A549 (cell line): ENCODE data around the gene SHC4. TPM values are rescaled to one million over a fixed set of nuclear protein-coding genes. Genes with fewer than 3 reads are reported as not detected.

ENCODE experiments used
- ATAC-seq, 2 experiments: fragments of 200-7000 bp in 1 of 2; fragments of >200 bp in 1 of 2; cut with Nextera tagmentation in 1 of 2; cut with Tn5 transposase in 1 of 2; 3 replicates each; pipeline versions ENCODE4 v1.8.0 to v1.9.1; 2018 to 2020; ENCODE audit warnings: mild to moderate bottlenecking in 1 of 2, moderate library complexity in 1 of 2
- CTCF ChIA-PET: fragments of 300-600 bp; sonication (Branson Sonifier 250); formaldehyde crosslinking; extraction: SDS; loops from one replicate; lab custom pipeline; 2021; ENCODE audit warnings: antibody characterized with exemption, inconsistent platforms; lab: Yijun Ruan, JAX
- POLR2A ChIA-PET: fragments of 350-600 bp; formaldehyde crosslinking; extraction: SDS; loops from one replicate; lab custom pipeline; 2021; ENCODE audit warnings: antibody characterized with exemption, inconsistent platforms; lab: Yijun Ruan, JAX
- DNase-seq, 2 experiments: peaks; one replicate each; pipeline versions ENCODE4 v3.0.0 to v3.0.0-alpha.2; 2011 to 2016; ENCODE audit warnings: low read depth in 1 of 2, low spot score in 1 of 2
- FAIRE-seq: peaks from 2 replicates; lab custom pipeline; 2011; peaks lifted over from hg19 to GRCh38; lab: Jason Lieb, UNC
- H3K27ac ChIP-seq, 2 experiments: fragments of >200 bp; sonication (Bioruptor Twin); formaldehyde crosslinking; 3 replicates each; pipeline ENCODE4 v1.5.1; 2016 to 2017
- H3K4me1 ChIP-seq: fragments of >200 bp; sonication (Bioruptor Twin); formaldehyde crosslinking; 3 replicates; pipeline ENCODE4 v1.6.1; 2016
- H3K4me2 ChIP-seq: fragments of >200 bp; sonication (Bioruptor Twin); formaldehyde crosslinking; 3 replicates; pipeline ENCODE4 v1.6.1; 2016
- H3K4me3 ChIP-seq: fragments of >200 bp; sonication (Bioruptor Twin); formaldehyde crosslinking; 3 replicates; pipeline ENCODE4 v1.5.1; 2016
- H3K9me3 ChIP-seq: fragments of >200 bp; sonication (Bioruptor Twin); formaldehyde crosslinking; 3 replicates; pipeline ENCODE4 v1.6.1; 2016
- BHLHE40 ChIP-seq: IDR thresholded peaks from 2 replicates; pipeline ENCODE4 v1.6.1; 2012; ENCODE audit warnings: low read depth, low read length, inconsistent platforms
- CBX2 ChIP-seq: fragments of 200-600 bp; sonication (generic); IDR thresholded peaks from 2 replicates; pipeline ENCODE4 v1.6.1; 2016; ENCODE audit warnings: low read depth, mild to moderate bottlenecking, borderline replicate concordance
- CBX8 ChIP-seq: fragments of 200-600 bp; sonication (generic); IDR thresholded peaks from 2 replicates; pipeline ENCODE4 v1.6.1; 2016
- CTCF ChIP-seq: fragments of >200 bp; sonication (Bioruptor Twin); formaldehyde crosslinking; IDR thresholded peaks from 3 replicates; pipeline ENCODE4 v1.5.1; 2016
- EHMT2 ChIP-seq: fragments of 200-600 bp; sonication (generic); IDR thresholded peaks from 2 replicates; pipeline ENCODE4 v1.6.1; 2016; ENCODE audit warnings: antibody characterized with exemption, low read depth, mild to moderate bottlenecking, moderate library complexity
- FOXS1 ChIP-seq: fragments of 250-450 bp; sonication (Bioruptor Pico); IDR thresholded peaks from 2 replicates; pipeline ENCODE4 v1.5.0; 2020; ENCODE audit warnings: mild to moderate bottlenecking, moderate library complexity
- HEYL ChIP-seq: fragments of 250-450 bp; sonication (Bioruptor Pico); IDR thresholded peaks from 2 replicates; pipeline ENCODE4 v1.8.0; 2021; ENCODE audit warnings: mild to moderate bottlenecking, moderate library complexity
- HMGXB4 ChIP-seq: fragments of 250-450 bp; sonication (Bioruptor Pico); IDR thresholded peaks from 2 replicates; pipeline ENCODE4 v1.5.0; 2021; ENCODE audit warnings: mild to moderate bottlenecking, moderate library complexity, borderline replicate concordance
- HOXB5 ChIP-seq: fragments of 250-450 bp; sonication (Bioruptor Pico); IDR thresholded peaks from 2 replicates; pipeline ENCODE4 v1.5.0; 2020; ENCODE audit warnings: mild to moderate bottlenecking, moderate library complexity
- KDM1A ChIP-seq: fragments of 200-600 bp; sonication (generic); IDR thresholded peaks from 2 replicates; pipeline ENCODE4 v1.6.1; 2016; ENCODE audit warnings: low read depth, mild to moderate bottlenecking
- KDM5A ChIP-seq: fragments of 200-600 bp; sonication (generic); IDR thresholded peaks from 2 replicates; pipeline ENCODE4 v1.6.1; 2016; ENCODE audit warnings: antibody characterized with exemption, mild to moderate bottlenecking
- MYC ChIP-seq: IDR thresholded peaks from 2 replicates; pipeline ENCODE4 v1.6.1; 2012; ENCODE audit warnings: mild to moderate bottlenecking, inconsistent platforms, low read length, improper control_type of control experiment, borderline replicate concordance
- NFE2L2 ChIP-seq: fragments of 150-350 bp; conservative IDR thresholded peaks from 2 replicates; pipeline ENCODE4 v1.6.1; 2014; ENCODE audit warnings: low read length
- PHF8 ChIP-seq: fragments of 200-600 bp; sonication (generic); IDR thresholded peaks from 2 replicates; pipeline ENCODE4 v1.6.1; 2016; ENCODE audit warnings: low read depth, mild to moderate bottlenecking, antibody characterized with exemption, moderate library complexity, borderline replicate concordance
- POLR2AphosphoS2 ChIP-seq: conservative IDR thresholded peaks from 2 replicates; pipeline ENCODE4 v1.6.1; 2012; ENCODE audit warnings: low read length, improper control_type of control experiment, inconsistent platforms
- RCOR1 ChIP-seq: fragments of 150-350 bp; IDR thresholded peaks from 2 replicates; pipeline ENCODE4 v1.6.1; 2014; ENCODE audit warnings: antibody characterized with exemption, low read length, low read depth
- REST ChIP-seq: fragments of 200-600 bp; sonication (generic); IDR thresholded peaks from 2 replicates; pipeline ENCODE4 v1.6.1; 2016; ENCODE audit warnings: antibody characterized with exemption, mild to moderate bottlenecking, moderate library complexity
- SREBF2 ChIP-seq: fragments of 450-650 bp; IDR thresholded peaks from 2 replicates; pipeline ENCODE4 v1.6.1; 2014; ENCODE audit warnings: mild to moderate bottlenecking, moderate library complexity
- ZNF302 ChIP-seq: fragments of 250-450 bp; sonication (Bioruptor Pico); IDR thresholded peaks from 2 replicates; pipeline ENCODE4 v1.9.0; 2021; ENCODE audit warnings: inconsistent platforms, mild to moderate bottlenecking, moderate library complexity
- WGBS: methylation state at CpG from one replicate; pipeline ENCODE4 v1.1.6; 2017; ENCODE audit errors: missing lambda C conversion rate; 5-methylcytosine and 5-hydroxymethylcytosine counted together
- polyA plus RNA-seq, 4 experiments: library from polyadenylated mRNA; depleted of rRNA in 3 of 4; stranded (reverse); fragments of >200 nt; fragmentation: RNase III in 1 of 4; extraction: RNeasy Plus Mini Kit Qiagen cat#74134 plus additional on column Dnase treatment in 1 of 4; gene quantifications; 2 replicates in 3 of 4; 3 replicates in 1 of 4; pipeline ENCODE4 v1.2.3, GENCODE V29; 2011 to 2017

The SHC4 gene
- polyA plus RNA-seq, 2 of the 4 experiments (the other 2 are of a cell fraction) = 0.08 to 0.16 TPM

- no peak for FAIRE-seq
- Histone ChIP-seq H3K4me2 (no peak overlapping the region), H3K4me1 (no peaks in the 10 kb centered on the region), H3K27ac (no peak overlapping the region), H3K9me3 (no peaks in the 10 kb centered on the region), H3K4me3 (no peak overlapping the region)
- ChIA-PET CTCF (interaction anchor here (1.0 to 6.8 kb wide), 11 partner anchors 8 to 1181 kb away, joined by 3 to 144 read pairs (median 5); no protein-coding TSS in a partner anchor), POLR2A (interaction anchor here (1.2 to 2.4 kb wide), 3 partner anchors 11 to 87 kb away, joined by 5 to 16 read pairs (median 9); partner anchors contain the start of gene EID1)
- no peak for DNase-seq
- ATAC-seq = no peak
- WGBS = 63% methylated on average over 2 of the region's 2 CpGs
- TF ChIP-seq HEYL (CRISPR knock-in tag) (no peak), FOXS1 (CRISPR knock-in tag) (no peak), RCOR1 (no peak), KDM5A (no peak), KDM1A (no peak), MYC (no peak), NFE2L2 (no peak), CBX8 (no peak), POLR2AphosphoS2 (no peak), SREBF2 (no peak), REST (no peak), ZNF302 (CRISPR knock-in tag) (no peak), HOXB5 (CRISPR knock-in tag) (no peak), CTCF (no peak), HMGXB4 (CRISPR knock-in tag) (no peak), PHF8 (no peak), CBX2 (no peak), BHLHE40 (no peak), EHMT2 (no peak)
Measured at GRCh38 chr15:48964898-48965297, 1.2 kb upstream of the SHC4 start.
